NCI-H510A (cell line): Measurements from ENCODE around the gene CLDN5.

Experiments used
- DNase-seq: peaks from one replicate; lab custom pipeline; 2025; lab: John Stamatoyannopoulos, UW

CLDN5 gene

DNA sequence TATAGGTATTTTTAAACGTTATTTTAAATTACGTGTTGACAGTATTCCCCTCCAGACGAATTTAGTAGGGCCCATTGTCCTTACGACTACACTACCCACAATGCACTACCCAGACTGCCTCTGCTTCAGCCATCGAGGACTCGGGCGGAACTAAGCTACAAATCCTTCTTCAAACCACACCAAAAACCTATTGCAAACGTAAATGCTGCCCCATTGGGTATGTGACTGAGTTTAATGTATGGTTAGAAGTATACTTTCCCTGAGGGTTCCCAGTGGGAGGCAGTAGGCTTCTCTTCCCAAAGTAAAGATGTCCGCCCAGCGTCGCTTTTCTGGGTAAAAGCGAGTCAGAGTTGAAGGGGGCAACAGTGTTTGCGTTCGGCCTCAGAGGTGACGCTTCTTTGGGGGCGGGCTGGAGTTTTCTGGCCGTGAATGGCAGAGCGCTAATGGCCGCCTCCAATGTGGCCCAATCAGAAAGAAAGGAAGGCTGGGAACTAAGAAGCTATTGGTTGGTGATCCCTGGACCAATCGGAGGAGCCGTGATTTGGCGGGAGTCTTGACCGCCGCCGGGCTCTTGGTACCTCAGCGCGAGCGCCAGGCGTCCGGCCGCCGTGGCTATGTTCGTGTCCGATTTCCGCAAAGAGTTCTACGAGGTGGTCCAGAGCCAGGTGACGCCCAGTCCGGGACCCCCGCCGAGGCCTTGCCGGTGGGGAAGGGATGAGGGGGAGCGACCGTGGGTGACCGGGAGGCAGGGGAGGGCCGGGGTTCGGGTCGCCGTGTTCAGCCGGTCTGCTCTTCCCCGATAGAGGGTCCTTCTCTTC, 44.6 kb downstream of the CLDN5 start, which contains the start of gene CDC45:
Gene CDC45 (plus strand): TSS at position 566 of the 818 bp plus-strand sequence. CDS start 49 bp downstream, at position 615.
- DNase-seq = peak; percentile 88

DNA sequence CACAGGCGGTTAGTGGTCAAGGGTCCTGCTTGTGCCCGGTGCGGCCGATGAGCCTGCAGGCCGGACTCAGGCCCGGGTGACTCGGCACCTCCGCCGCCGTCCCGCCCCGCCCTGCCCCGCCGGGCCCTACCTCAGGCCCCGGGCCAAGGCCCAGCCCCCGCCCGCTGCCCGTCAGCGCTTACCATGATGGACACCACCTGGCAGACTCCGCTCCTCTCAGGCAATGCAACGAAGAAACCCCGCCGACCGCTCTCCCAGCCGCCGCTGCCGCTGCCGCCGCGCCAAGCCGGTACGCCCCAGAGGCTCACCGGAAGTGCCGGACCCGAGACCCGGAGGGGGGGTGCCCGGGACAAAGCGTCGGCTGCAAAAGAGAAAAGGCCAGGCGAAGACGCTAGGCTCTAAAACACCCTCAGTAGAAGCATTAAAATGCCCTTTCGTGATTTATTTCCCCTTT, 45.3 kb downstream of the CLDN5 start, which contains the start of gene UFD1:
Gene UFD1 (minus strand): TSS at position 293 of the 454 bp plus-strand sequence. CDS start 108 bp downstream, at position 185.
- peak; percentile 47 for DNase-seq

- no peak for DNase-seq
Observed at GRCh38 chr22:19478045-19478900, 45.9 kb downstream of the CLDN5 start.

DNA sequence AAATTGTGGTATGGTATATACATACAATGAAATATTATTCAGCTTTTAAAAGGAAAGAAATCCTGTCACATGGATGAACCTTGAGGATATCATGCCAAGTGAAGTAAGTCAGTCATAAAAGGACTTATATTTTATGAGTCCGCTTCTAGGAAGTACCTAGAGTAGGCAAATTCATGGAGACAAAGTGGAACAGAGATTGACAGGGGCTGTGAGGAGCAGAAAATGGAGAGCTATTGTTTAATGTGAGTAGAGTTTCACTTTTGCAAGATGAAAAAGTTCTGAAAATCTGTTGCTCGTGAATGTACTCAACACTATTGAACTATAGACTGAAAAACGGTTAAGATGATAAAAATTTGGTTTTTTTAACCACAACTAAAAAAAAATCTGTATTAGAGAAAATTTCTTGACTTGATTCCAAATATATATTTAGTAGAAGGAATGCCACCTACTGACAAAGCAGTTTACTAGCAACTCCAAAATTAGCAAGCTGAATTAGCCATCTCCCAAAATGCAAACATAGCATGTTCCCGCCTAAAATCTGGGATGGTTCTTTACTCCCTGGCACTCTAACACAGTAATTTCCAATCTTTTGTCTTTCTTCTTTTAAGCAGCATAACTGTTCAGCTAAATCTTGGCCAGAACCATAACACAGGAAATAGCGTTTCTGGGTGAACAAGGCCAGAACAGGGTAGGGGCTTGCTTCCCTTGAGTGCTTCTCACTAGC, 46.7 kb downstream of the CLDN5 start:
- DNase-seq = no peak

DNA sequence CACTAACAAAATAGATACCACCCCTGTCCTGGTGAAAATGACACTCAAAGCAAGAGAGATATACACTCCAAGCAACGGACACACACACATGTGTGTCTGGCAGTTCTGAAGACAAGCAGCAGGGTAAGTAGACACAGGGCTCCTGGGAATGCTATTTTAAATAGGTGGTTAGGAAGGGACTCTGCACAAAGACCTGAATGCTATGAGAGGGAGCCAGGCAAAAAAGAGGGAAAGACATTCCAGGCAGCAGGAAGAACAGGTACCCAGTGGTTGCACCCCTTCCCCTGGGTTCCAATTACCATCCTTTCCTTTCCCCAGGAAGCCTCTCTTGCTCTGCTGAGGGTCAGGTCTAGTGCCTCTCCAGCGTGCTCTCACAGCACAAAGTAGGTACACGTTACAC, 48.2 kb downstream of the CLDN5 start:
- no peak for DNase-seq

DNA sequence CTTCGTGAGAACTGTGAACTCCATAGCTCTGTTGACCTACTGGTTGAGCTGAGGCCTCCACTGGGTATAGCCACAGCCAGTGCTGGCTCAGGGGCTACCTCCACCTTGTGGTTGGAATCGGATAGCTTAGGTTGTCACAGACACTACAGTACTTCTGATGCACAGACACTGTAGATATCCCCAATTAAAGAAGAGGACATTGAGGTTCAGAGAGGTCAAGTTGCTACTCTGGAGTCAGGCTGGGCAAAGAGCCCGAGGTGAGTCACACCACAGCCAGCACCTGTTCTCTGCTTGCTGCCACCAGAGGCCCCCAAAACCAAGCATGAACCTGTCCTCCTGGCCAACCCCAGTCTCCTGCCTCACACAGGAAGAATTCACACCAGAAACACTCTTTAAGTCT, 50.6 kb downstream of the CLDN5 start:
- DNase-seq = no peak
